Natural killer cell (primary cell): ENCODE results near the gene NRXN2. TPM values are rescaled to one million over a fixed set of nuclear protein-coding genes. Genes with fewer than 3 reads are reported as not detected.

Experiments
- ATAC-seq, 3 donors: fragments of 150-1000 bp in 2 of 3; fragments of 200-7000 bp in 1 of 3; cut with Tn5 transposase; 1 replicate in 1 of 3; 2 replicates in 2 of 3; pipeline ENCODE4 v1.10.0; 2021; ENCODE audit warnings: mild to moderate bottlenecking in 2 of 3, moderate library complexity in 2 of 3
- DNase-seq, 2 donors: peaks; one replicate each; pipeline versions ENCODE4 v3.0.0 to v3.0.0-alpha.2; 2013 to 2021; ENCODE audit warnings: mixed read lengths in 1 of 2
- H3K27ac ChIP-seq: one replicate; pipeline ENCODE4 v1.5.1; 2013; ENCODE audit warnings: mild to moderate bottlenecking, low read length
- H3K27me3 ChIP-seq: one replicate; pipeline ENCODE4 v1.6.1; 2013; ENCODE audit warnings: low read length; ENCODE audit not compliant: control insufficient read depth, insufficient read depth
- H3K36me3 ChIP-seq: one replicate; pipeline ENCODE4 v1.6.1; 2013; ENCODE audit warnings: low read length; ENCODE audit not compliant: control insufficient read depth, insufficient read depth
- H3K4me1 ChIP-seq: one replicate; pipeline ENCODE4 v1.6.1; 2013; ENCODE audit warnings: low read length; ENCODE audit not compliant: control insufficient read depth, insufficient read depth
- H3K4me3 ChIP-seq: one replicate; pipeline ENCODE4 v1.5.1; 2013; ENCODE audit warnings: low read length
- H3K9me3 ChIP-seq: one replicate; pipeline ENCODE4 v1.6.1; 2013; ENCODE audit warnings: low read length; ENCODE audit not compliant: control insufficient read depth, insufficient read depth
- H3K27ac Mint-ChIP-seq, 2 donors: one replicate each; pipeline ENCODE4 v1.8.0; 2022; ENCODE audit warnings: mild to moderate bottlenecking in 2 of 2, mixed read lengths in 2 of 2, moderate library complexity in 1 of 2
- H3K27me3 Mint-ChIP-seq, 2 donors: one replicate each; pipeline ENCODE4 v1.8.0; 2022; ENCODE audit warnings: low read depth in 2 of 2, mixed read lengths in 2 of 2
- H3K36me3 Mint-ChIP-seq: one replicate; pipeline ENCODE4 v1.8.0; 2022; ENCODE audit warnings: mixed read lengths
- H3K4me1 Mint-ChIP-seq, 2 donors: one replicate each; pipeline ENCODE4 v1.8.0; 2022; ENCODE audit warnings: mixed read lengths in 2 of 2
- H3K4me3 Mint-ChIP-seq: one replicate; pipeline ENCODE4 v1.8.0; 2022; ENCODE audit warnings: mild to moderate bottlenecking, moderate library complexity, mixed read lengths
- H3K9me3 Mint-ChIP-seq, 2 donors: one replicate each; pipeline ENCODE4 v1.8.0; 2022; ENCODE audit warnings: mixed read lengths in 2 of 2
- CTCF ChIP-seq: fragments of 200-600 bp; IDR thresholded peaks from one replicate; pipeline ENCODE4 v1.8.0; 2022; ENCODE audit warnings: antibody characterized with exemption
- WGBS: methylation state at CpG from one replicate; pipeline ENCODE4 v1.1.7; 2013; ENCODE audit warnings: missing lambda C conversion rate; ENCODE audit not compliant: insufficient coverage; 5-methylcytosine and 5-hydroxymethylcytosine counted together
- intact Hi-C: fragments of 100-400 bp; cut with micrococcal nuclease; formaldehyde crosslinking; loops from one replicate; pipeline ENCODE4 v1.14.2; 2022
- total RNA-seq, 4 donors: library from RNA; stranded (reverse); fragments of 120-200 nt in 1 of 4; gene quantifications; one replicate each; pipeline versions ENCODE4 v1.2.3 to v1.2.4, GENCODE V29; 2013 to 2022

The NRXN2 gene
- total RNA-seq, 3 donors from 2014 or later (not counting 1 experiment from before 2014, with no cell fraction given): 2.9 to 9.6 (median 7.7) TPM

- H3K36me3 Mint-ChIP-seq: no peaks in the 10 kb centered on the region
- peak overlapping the region; percentile 18 to 95 for H3K27ac Mint-ChIP-seq
- DNase-seq (no peak), ATAC-seq (no peak)
- Histone ChIP-seq H3K4me3 (no peak overlapping the region), H3K9me3 (no peaks in the 10 kb centered on the region), H3K27me3 (no peaks in the 10 kb centered on the region), H3K27ac (no peak overlapping the region), H3K36me3 (peaks cover 10% of the 10 kb centered on the region), H3K4me1 (peaks cover 61% of the 10 kb centered on the region)
- no peak overlapping the region for H3K4me3 Mint-ChIP-seq
- H3K9me3 Mint-ChIP-seq: no peaks in the 10 kb centered on the region
- H3K27me3 Mint-ChIP-seq: no peaks in the 10 kb centered on the region
- 98% methylated on average over 13 of the region's 15 CpGs for WGBS
- peaks cover 40 to 53% of the 10 kb centered on the region in 2 donors for H3K4me1 Mint-ChIP-seq
- intact Hi-C loops: no loop called here
- no peak for TF ChIP-seq CTCF
Measured at GRCh38 chr11:64758330-64759079, 35.5 kb upstream of the NRXN2 start.

- Histone ChIP-seq H3K4me1 (peaks cover 57% of the 10 kb centered on the region), H3K9me3 (no peaks in the 10 kb centered on the region), H3K4me3 (no peak overlapping the region), H3K27me3 (no peaks in the 10 kb centered on the region), H3K27ac (no peak overlapping the region), H3K36me3 (peaks cover 13% of the 10 kb centered on the region)
- intact Hi-C loops: no loop called here
- no peaks in the 10 kb centered on the region for H3K9me3 Mint-ChIP-seq
- 96% methylated on average over 19 of the region's 19 CpGs for WGBS
- H3K27me3 Mint-ChIP-seq: no peaks in the 10 kb centered on the region
- ATAC-seq (no peak), DNase-seq (no peak)
- no peak for TF ChIP-seq CTCF
- no peak overlapping the region for H3K4me3 Mint-ChIP-seq
- peaks cover 33 to 45% of the 10 kb centered on the region in 2 donors for H3K4me1 Mint-ChIP-seq
- no peaks in the 10 kb centered on the region for H3K36me3 Mint-ChIP-seq
- no peak overlapping the region for H3K27ac Mint-ChIP-seq
Measured at GRCh38 chr11:64757549-64758329, 34.7 kb upstream of the NRXN2 start.

GRCh38 chr11:64755681-64756361 is 32.8 kb upstream of the NRXN2 start:
- Mint-ChIP-seq H3K9me3 (no peaks in the 10 kb centered on the region), H3K4me3 (no peak overlapping the region), H3K27ac (no peak overlapping the region), H3K4me1 (peaks cover 22 to 33% of the 10 kb centered on the region in 2 donors), H3K36me3 (no peaks in the 10 kb centered on the region), H3K27me3 (no peaks in the 10 kb centered on the region)
- ATAC-seq (no peak), DNase-seq (no peak)
- no peak overlapping the region for H3K4me3 ChIP-seq
- H3K36me3 ChIP-seq: peaks cover 24% of the 10 kb centered on the region
- intact Hi-C loops: no loop called here
- WGBS: 83% methylated on average over 12 of the region's 13 CpGs
- H3K27me3 ChIP-seq: no peaks in the 10 kb centered on the region
- TF ChIP-seq CTCF: no peak
- H3K4me1 ChIP-seq: peaks cover 50% of the 10 kb centered on the region
- H3K27ac ChIP-seq: no peak overlapping the region
- no peaks in the 10 kb centered on the region for H3K9me3 ChIP-seq
